ENCODE data around the gene CHCHD5. TPM values are rescaled to one million over a fixed set of nuclear protein-coding genes. Genes with fewer than 3 reads are reported as not detected.

CHCHD5 gene
- total and polyA plus RNA-seq, 10 of the 15 experiments (the other 5 are each of a cell fraction or from before 2014, with no cell fraction given), result 16.4 to 118 (median 45.2) TPM

GRCh38 chr2:112541315-112542122, 42.9 kb upstream of the CHCHD5 start (continued):
- TF ChIP-seq SKIL (IDR thresholded peaks at IDR 0.05; ENCODE audit: low read depth, poor library complexity, severe bottlenecking) (peak; percentile 94), RELB (IDR thresholded peaks at IDR 0.05; ENCODE audit: low read depth) (peak; percentile 90), PRDM15 (CRISPR knock-in tag; IDR thresholded peaks at IDR 0.05) (no peak), TCF12 (IDR thresholded peaks at IDR 0.05; ENCODE audit: low read depth, low read length) (no peak), SMAD1 (IDR thresholded peaks at IDR 0.05; ENCODE audit: low read depth, partially characterized antibody) (no peak), BCLAF1 (IDR thresholded peaks at IDR 0.05) (peak; percentile 94), NRF1 (conservative IDR thresholded peaks at IDR 0.05; ENCODE audit: low read depth, low read length) (no peak), YBX1 (IDR thresholded peaks at IDR 0.05) (no peak), GABPA (IDR thresholded peaks at IDR 0.05; ENCODE audit: low read depth) (no peak), MTA2 (IDR thresholded peaks at IDR 0.05; ENCODE audit: low read depth) (peak; percentile 51; the same call in 1 of the 2 replicates), ZNF687 (IDR thresholded peaks at IDR 0.05) (no peak), PML (IDR thresholded peaks at IDR 0.05; ENCODE audit: low read length) (peak; percentile 84; the same call in 1 of the 2 replicates), DPF2 (IDR thresholded peaks at IDR 0.05) (0 out of 2 replicates have a peak, but pooled peaks have one; percentile 8), POLR2A (IDR thresholded peaks at IDR 0.05; ENCODE audit: low read depth, low read length) (peak; percentile 88)
